ENCODE data around the gene DUSP22.

Gene DUSP22

DNA sequence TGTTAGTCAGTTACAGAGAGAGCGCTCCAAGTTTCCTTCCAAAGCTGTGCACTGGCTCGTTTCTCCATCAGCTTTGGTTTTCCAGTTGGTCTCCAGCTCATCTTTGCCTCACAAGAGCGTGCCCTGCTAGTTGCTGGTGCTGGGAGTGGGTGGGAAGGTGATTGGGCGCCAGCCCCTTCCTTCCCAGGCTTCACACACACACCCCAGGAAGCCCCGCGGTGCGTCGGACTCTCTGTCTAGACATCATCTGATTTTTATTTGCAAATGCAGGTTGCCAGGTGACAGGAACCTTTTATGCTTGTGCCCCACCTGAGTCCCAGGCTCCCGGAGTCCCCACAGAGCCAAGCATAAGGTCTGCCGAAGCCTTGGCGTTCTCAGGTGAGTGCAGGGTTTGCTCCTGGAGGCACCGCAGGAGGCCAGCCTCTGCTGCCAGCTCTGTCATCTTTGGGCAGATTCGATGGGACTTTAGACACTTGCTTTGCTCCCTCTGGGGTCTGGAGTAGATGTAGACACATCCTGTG, 106.3 kb downstream of the DUSP22 start:
- peak; percentile 93 for DNase-seq

DNA sequence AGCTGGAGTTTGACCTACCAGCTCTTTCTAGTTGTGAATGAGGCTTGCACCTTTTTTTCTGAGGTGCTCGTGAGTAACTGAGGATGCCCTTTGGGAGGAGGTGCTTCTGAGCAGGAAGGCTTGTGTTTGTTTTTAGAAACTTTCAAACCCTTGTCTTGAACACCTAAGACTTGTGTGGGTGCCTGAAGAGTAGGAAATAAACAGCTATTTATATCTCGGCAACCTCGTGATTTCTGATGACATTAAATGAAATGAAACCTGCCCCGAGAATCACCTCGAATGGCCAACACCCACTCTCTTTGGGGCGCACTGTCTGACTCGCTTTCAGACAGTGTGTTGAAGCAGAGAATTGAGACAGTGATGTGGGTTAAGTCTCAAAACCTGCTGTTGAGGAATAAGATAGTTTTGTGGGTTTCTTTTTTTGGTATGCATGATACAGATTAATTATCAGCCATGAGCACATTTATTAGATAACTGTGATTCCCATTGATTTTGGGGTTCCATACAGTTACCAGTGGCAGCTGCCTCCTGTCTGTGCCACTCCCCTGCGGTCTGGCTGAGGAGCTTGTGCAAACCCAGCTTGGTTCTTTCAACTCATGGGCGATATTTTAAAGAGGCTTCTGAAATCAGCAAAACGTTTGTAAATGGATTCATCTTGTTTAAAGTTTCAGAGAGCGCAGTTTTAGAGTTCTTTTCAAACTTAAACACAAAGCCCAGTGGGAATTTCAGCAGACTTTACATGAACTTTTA, 107.7 kb downstream of the DUSP22 start:
- DNase-seq: no peak

DNA sequence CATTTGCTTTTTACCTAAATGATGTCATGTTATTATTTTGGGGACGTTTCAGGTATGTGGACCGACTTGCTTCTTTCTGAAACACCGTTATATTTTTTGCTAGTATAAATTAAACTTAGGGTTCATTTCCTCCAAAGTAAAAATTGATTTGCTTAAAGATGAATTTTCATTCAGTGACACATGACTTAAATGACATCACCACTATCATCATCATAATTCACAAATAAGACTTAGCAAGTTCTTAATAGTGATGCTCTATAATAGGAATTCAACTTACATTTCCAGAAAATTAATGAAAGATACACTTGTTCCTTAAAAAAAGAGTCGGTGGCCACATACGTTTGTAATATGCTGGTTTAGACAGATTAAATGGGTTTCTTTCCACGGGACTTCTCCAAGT, 108.5 kb downstream of the DUSP22 start:
- DNase-seq: no peak

All from NCI-H69 (cell line).